Keratinocyte (primary cell): ENCODE measurements around the gene LRRC51. TPM values are rescaled to one million over a fixed set of nuclear protein-coding genes. Genes with fewer than 3 reads are reported as not detected.

Experiments used
- DNase-seq: peaks from one replicate; pipeline ENCODE4 v3.0.0-alpha.2; 2011; ENCODE audit warnings: low read depth, missing footprints, low spot score
- FAIRE-seq: peaks from 2 replicates; lab custom pipeline; 2011; peaks lifted over from hg19 to GRCh38; lab: Jason Lieb, UNC
- H2AFZ ChIP-seq: 2 replicates; pipeline ENCODE4 v1.6.0; 2012; ENCODE audit warnings: low read length, control low read depth, inconsistent platforms; ENCODE audit not compliant: control insufficient read depth
- H3K27ac ChIP-seq: 2 replicates; pipeline ENCODE4 v1.5.1; 2011; ENCODE audit warnings: low read length; ENCODE audit not compliant: control insufficient read depth, insufficient read depth
- H3K27me3 ChIP-seq: 3 replicates; pipeline ENCODE4 v1.6.0; 2011; ENCODE audit warnings: low read length; ENCODE audit not compliant: control insufficient read depth, insufficient read depth; ENCODE audit errors: extremely low read depth
- H3K36me3 ChIP-seq, 2 experiments: 2 replicates in 1 of 2; 3 replicates in 1 of 2; pipeline ENCODE4 v1.5.1; 2011; ENCODE audit warnings: low read length in 2 of 2, mild to moderate bottlenecking in 1 of 2; ENCODE audit not compliant: control insufficient read depth in 2 of 2, insufficient read depth in 2 of 2; ENCODE audit errors: extremely low read depth in 1 of 2
- H3K4me1 ChIP-seq: 3 replicates; pipeline ENCODE4 v1.5.1; 2011; ENCODE audit warnings: low read length; ENCODE audit not compliant: control insufficient read depth, insufficient read depth; ENCODE audit errors: extremely low read depth
- H3K4me2 ChIP-seq: 3 replicates; pipeline ENCODE4 v1.6.0; 2011; ENCODE audit warnings: low read depth, low read length; ENCODE audit not compliant: control insufficient read depth, insufficient read depth; ENCODE audit errors: extremely low read depth
- H3K4me3 ChIP-seq, 3 experiments: fragments of 200-600 bp in 1 of 3; sonication (generic) in 1 of 3; 2 replicates in 2 of 3; 3 replicates in 1 of 3; pipeline ENCODE4 v1.5.1; 2011 to 2016; ENCODE audit warnings: low read length in 3 of 3, mild to moderate bottlenecking in 3 of 3, control low read depth in 2 of 3, inconsistent platforms in 1 of 3, low read depth in 1 of 3, mixed read lengths in 1 of 3, mixed run types in 1 of 3, moderate library complexity in 1 of 3; ENCODE audit not compliant: control insufficient read depth in 2 of 3, insufficient read depth in 2 of 3; ENCODE audit errors: extremely low read depth in 1 of 3
- H3K79me2 ChIP-seq: 2 replicates; pipeline ENCODE4 v1.6.0; 2012; ENCODE audit warnings: low read length; ENCODE audit not compliant: control insufficient read depth, insufficient read depth
- H3K9ac ChIP-seq: 3 replicates; pipeline ENCODE4 v1.6.0; 2011; ENCODE audit warnings: low read length; ENCODE audit not compliant: control insufficient read depth, insufficient read depth; ENCODE audit errors: extremely low read depth
- H3K9me1 ChIP-seq: 3 replicates; pipeline ENCODE4 v1.6.0; 2011; ENCODE audit warnings: low read length; ENCODE audit not compliant: control insufficient read depth, insufficient read depth; ENCODE audit errors: extremely low read depth
- H3K9me3 ChIP-seq: 2 replicates; pipeline ENCODE4 v1.5.1; 2012; ENCODE audit warnings: low read depth, low read length; ENCODE audit not compliant: control insufficient read depth
- H4K20me1 ChIP-seq: 3 replicates; pipeline ENCODE4 v1.6.0; 2011; ENCODE audit warnings: low read length; ENCODE audit not compliant: control insufficient read depth, insufficient read depth; ENCODE audit errors: extremely low read depth
- EZH2 ChIP-seq: IDR thresholded peaks from one replicate; pipeline ENCODE4 v1.6.1; 2012; ENCODE audit warnings: inconsistent platforms, mild to moderate bottlenecking, low read length, moderate library complexity
- dilution Hi-C: fragments of 300-500 bp; cut with MboI; formaldehyde crosslinking; loops from one replicate; pipeline ENCODE4 v1.7.0; 2020; ENCODE audit warnings: low sequenced_read_pairs; ENCODE audit not compliant: extremely low pct_ligation_motif_present
- polyA plus RNA-seq, 5 experiments: library from polyadenylated mRNA; depleted of rRNA in 3 of 5; stranded (reverse) in 3 of 5; stranded (forward) in 1 of 5; unstranded in 1 of 5; fragments of >200 nt; gene quantifications; 1 replicate in 1 of 5; 2 replicates in 3 of 5; 3 replicates in 1 of 5; pipeline versions ENCODE4 v1.2.1 to v1.2.3, GENCODE V29; 2011 to 2012; ENCODE audit warnings: missing spikeins in 2 of 5, low read depth in 1 of 5, low replicate concordance in 1 of 5
- TF ChIP-seq, protein P1 (sequence below), 3 experiments: IDR thresholded peaks in 1 of 3; conservative IDR thresholded peaks in 1 of 3; optimal IDR thresholded peaks in 1 of 3; 2 replicates in 2 of 3; 3 replicates in 1 of 3; pipeline versions ENCODE3 to v1.5.1; 2011; ENCODE audit warnings: low read length in 3 of 3, mild to moderate bottlenecking in 3 of 3, moderate library complexity in 2 of 3, control low read depth in 1 of 3, inconsistent platforms in 1 of 3; ENCODE audit not compliant: insufficient read depth in 2 of 3; ENCODE audit errors: extremely low read depth in 1 of 3

LRRC51 gene
- polyA plus RNA-seq, 1 donor (not counting 4 experiments of a cell fraction or from before 2014, with no cell fraction given): 5.2 TPM

- peak overlapping the region; percentile 99 for H3K4me2 ChIP-seq
- no peaks in the 10 kb centered on the region for H4K20me1 ChIP-seq
- no peak for TF ChIP-seq EZH2
- TF ChIP-seq, protein P1, sequence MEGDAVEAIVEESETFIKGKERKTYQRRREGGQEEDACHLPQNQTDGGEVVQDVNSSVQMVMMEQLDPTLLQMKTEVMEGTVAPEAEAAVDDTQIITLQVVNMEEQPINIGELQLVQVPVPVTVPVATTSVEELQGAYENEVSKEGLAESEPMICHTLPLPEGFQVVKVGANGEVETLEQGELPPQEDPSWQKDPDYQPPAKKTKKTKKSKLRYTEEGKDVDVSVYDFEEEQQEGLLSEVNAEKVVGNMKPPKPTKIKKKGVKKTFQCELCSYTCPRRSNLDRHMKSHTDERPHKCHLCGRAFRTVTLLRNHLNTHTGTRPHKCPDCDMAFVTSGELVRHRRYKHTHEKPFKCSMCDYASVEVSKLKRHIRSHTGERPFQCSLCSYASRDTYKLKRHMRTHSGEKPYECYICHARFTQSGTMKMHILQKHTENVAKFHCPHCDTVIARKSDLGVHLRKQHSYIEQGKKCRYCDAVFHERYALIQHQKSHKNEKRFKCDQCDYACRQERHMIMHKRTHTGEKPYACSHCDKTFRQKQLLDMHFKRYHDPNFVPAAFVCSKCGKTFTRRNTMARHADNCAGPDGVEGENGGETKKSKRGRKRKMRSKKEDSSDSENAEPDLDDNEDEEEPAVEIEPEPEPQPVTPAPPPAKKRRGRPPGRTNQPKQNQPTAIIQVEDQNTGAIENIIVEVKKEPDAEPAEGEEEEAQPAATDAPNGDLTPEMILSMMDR (optimal IDR thresholded peaks at IDR 0.05 in 1 of 3, IDR thresholded peaks at IDR 0.05 in 1 of 3, conservative IDR thresholded peaks at IDR 0.05 in 1 of 3; ENCODE audit: extremely low read depth in 1 of 3, insufficient read depth in 2 of 3, low read length in 3 of 3): no peak
- H3K9ac ChIP-seq: peak overlapping the region; percentile 92
- no peaks in the 10 kb centered on the region for H3K9me1 ChIP-seq
- peaks cover 66% of the 10 kb centered on the region for H3K79me2 ChIP-seq
- H2AFZ ChIP-seq: peak overlapping the region; percentile 92
- H3K4me1 ChIP-seq: peaks cover 53% of the 10 kb centered on the region
- H3K4me3 ChIP-seq: peak overlapping the region; percentile 48 to 89 (median 87)
- H3K9me3 ChIP-seq: no peaks in the 10 kb centered on the region
- peaks cover 0 to 2% of the 10 kb centered on the region in 2 experiments for H3K36me3 ChIP-seq
- no peaks in the 10 kb centered on the region for H3K27me3 ChIP-seq
- no peak for DNase-seq
- no peak for FAIRE-seq
- dilution Hi-C loops: no loop called here
- H3K27ac ChIP-seq: peak overlapping the region; percentile 96
Measured at GRCh38 chr11:72042064-72042745, 38.4 kb upstream of the LRRC51 start.

DNA sequence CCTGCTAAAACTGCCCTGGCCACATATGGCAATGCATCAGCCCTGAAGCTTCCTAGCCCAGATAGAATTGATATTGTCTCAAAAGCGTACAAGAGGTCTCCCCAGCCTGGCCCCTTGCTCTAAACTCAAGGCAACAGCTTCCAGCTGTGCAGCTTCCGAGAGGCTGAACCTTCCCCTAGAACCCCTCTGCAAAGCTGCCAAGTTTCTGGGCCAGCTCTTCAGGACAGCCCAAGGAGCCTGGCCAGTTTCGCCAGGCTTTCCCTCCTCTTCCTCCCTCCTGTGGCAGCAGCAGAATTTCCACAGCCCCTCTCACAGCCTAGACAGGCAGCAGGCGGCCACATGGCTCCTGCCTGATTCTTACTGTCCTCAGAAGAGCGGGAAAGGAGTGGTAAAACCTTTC lies 34.8 kb upstream of the LRRC51 start:
- no peak overlapping the region for H3K4me3 ChIP-seq
- no peak overlapping the region for H2AFZ ChIP-seq
- dilution Hi-C loops: no loop called here
- peaks cover 40% of the 10 kb centered on the region for H3K79me2 ChIP-seq
- H3K9me1 ChIP-seq: no peaks in the 10 kb centered on the region
- no peaks in the 10 kb centered on the region for H3K27me3 ChIP-seq
- no peak overlapping the region for H3K27ac ChIP-seq
- FAIRE-seq (no peak), DNase-seq (no peak)
- H3K9ac ChIP-seq: no peak overlapping the region
- H4K20me1 ChIP-seq: no peaks in the 10 kb centered on the region
- peaks cover 2 to 3% of the 10 kb centered on the region in 2 experiments for H3K36me3 ChIP-seq
- no peak overlapping the region for H3K4me2 ChIP-seq
- no peaks in the 10 kb centered on the region for H3K9me3 ChIP-seq
- H3K4me1 ChIP-seq: peaks cover 20% of the 10 kb centered on the region
- TF ChIP-seq, protein P1 (optimal IDR thresholded peaks at IDR 0.05 in 1 of 3, IDR thresholded peaks at IDR 0.05 in 1 of 3, conservative IDR thresholded peaks at IDR 0.05 in 1 of 3; ENCODE audit: extremely low read depth in 1 of 3, insufficient read depth in 2 of 3, low read length in 3 of 3): no peak
- TF ChIP-seq EZH2: no peak
